ENCODE data around the gene MRPS7. TPM values are rescaled to one million over a fixed set of nuclear protein-coding genes. Genes with fewer than 3 reads are reported as not detected.

Gene MRPS7
- total RNA-seq, 1 experiment from 2014 or later = 101 TPM

DNA sequence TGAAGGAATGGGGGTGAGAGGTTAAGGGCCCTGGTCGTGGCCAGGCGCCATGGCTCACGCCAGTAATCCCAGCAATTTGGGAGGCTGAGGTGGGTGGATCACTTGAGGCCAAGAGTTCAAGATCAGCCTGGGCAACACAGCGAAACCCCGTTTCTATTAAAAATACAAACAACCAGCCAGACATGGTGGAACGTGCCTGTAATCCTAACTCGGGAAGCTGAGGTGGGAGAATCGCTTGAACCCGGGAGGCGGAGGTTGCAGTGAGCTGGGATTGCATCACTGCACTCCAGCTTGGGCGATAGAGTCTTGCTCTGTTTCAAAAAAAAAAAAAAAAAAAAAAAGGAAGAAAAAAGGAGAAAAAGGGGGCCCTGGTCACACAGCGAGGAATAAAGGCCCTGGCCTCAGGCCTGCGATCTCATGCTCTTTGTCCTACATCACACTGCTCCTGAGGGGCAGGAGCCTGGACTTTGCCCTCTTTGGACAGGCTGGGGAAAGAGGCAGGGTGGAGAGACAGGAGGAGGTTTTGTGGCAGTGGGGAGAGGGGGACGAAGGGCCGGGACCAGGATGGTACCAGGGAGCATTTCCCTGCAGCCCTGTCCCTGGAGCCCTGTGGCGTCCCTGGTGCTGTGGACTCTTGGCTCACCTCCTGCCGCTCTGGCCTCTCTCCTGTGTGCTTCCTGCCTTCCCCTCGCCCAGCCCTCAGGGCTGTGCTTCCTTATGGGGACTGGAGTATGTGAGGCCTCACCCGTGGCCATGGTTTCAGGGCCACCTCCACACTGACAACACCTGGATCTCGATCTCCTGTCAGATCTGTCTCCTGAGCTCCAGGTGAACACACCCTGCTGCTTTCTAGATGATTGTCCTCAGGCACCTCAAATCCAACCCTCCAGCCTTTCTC is 47.3 kb downstream of the MRPS7 start:
- DNase-seq (ENCODE audit: low spot score) = no peak

DNA sequence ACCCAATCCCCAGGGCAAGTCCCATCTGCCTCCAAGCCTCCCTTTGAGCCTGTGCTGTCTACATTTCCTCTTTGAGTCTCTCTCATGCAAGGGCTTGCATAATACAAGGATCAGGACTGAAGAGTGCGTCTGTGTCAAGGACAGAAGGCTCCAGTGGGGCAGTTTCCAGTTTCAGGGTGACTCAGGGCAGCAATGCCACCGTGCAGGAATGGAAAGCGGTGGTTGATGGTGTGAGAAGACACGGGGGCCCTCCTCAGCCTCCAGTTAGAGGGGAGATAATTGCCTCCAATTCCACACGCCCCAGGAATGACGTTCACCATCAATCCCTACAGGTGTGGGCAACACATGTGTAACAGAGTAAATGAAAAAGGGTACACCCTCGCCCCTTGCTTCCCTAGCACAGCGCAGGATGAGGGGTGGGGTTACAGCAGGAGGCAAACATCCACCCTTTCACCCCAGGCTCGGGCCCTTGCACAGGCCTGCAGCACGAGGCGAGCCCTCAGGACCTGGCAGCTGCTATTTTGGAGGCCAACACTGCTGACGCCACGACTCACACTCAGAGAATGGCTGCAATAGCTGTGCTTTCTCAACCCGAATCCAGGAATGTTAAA is 52.4 kb downstream of the MRPS7 start:
- no peak for DNase-seq (ENCODE audit: low spot score)

DNA sequence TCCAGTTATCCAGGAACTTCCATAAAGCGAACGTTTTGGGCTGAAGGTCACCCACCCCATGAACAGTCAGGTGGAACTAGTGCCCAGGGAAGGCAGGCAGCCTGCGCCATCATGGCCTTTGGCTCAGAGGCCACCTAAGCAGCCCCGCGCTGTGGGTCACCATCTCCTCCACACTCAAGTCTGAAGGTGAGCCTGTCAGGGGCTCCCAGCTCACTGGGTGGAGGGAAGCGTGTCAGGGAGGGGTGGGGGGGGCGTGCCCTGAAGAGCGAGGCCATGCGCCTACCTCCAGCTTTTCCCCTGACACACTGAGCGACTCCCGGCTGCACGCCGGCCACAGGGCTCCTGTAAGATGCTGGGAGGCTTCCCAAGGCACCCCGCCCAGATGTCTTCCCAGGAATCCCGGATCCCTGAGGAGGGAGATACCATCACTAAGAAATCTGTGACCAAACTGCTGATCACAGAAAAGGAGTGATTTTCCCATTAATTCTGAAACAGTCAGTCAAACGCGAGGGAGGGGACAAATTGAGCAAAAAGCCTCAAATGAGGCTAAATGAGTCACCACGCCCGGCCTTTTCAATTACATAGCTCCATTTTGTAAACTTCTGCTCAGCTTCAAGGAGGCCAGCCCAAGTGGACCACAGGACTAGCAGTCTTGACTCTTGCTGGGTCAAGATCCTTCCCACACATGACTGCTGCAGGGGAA is 54.0 kb downstream of the MRPS7 start:
- peak; percentile 41 for DNase-seq (ENCODE audit: low spot score)

Other genes with a start within 250 kb of the MRPS7 start
- 135 TPM in 2 replicates for gene MRPL58, start 249.2 kb upstream of the MRPS7 start, total RNA-seq (2014; rRNA removed; shearing (Covaris generic))
- 488 and 584 TPM in 2 replicates for gene ATP5PD, start 214.9 kb upstream of the MRPS7 start, total RNA-seq (2014; rRNA removed; shearing (Covaris generic))
- gene KCTD2, start 214.7 kb upstream of the MRPS7 start, total RNA-seq (2014; rRNA removed; shearing (Covaris generic)) = 25.6 and 25.7 TPM in 2 replicates
- 0.10 TPM in 1 of 2 replicates, not detected in the other for gene SLC16A5, start 173.9 kb upstream of the MRPS7 start, total RNA-seq (2014; rRNA removed; shearing (Covaris generic))
- gene ARMC7, start 151.9 kb upstream of the MRPS7 start, total RNA-seq (2014; rRNA removed; shearing (Covaris generic)) = 3.2 and 6.0 TPM in 2 replicates
- 73.6 and 83.9 TPM in 2 replicates for gene NT5C, start 130.1 kb upstream of the MRPS7 start, total RNA-seq (2014; rRNA removed; shearing (Covaris generic))
- gene JPT1, start 107.4 kb upstream of the MRPS7 start, total RNA-seq (2014; rRNA removed; shearing (Covaris generic)) = 626 and 687 TPM in 2 replicates
- gene SUMO2, start 78.9 kb upstream of the MRPS7 start, total RNA-seq (2014; rRNA removed; shearing (Covaris generic)) = 201 and 239 TPM in 2 replicates
- gene NUP85, start 56.2 kb upstream of the MRPS7 start, total RNA-seq (2014; rRNA removed; shearing (Covaris generic)) = 55.6 and 59.1 TPM in 2 replicates
- gene GGA3, start 273 bp upstream of the MRPS7 start, total RNA-seq (2014; rRNA removed; shearing (Covaris generic)) = 12.9 and 15.1 TPM in 2 replicates
- gene MIF4GD, start 9.4 kb downstream of the MRPS7 start, total RNA-seq (2014; rRNA removed; shearing (Covaris generic)) = 34.2 and 43.5 TPM in 2 replicates
- 13.6 and 22.6 TPM in 2 replicates for gene SLC25A19, start 27.6 kb downstream of the MRPS7 start, total RNA-seq (2014; rRNA removed; shearing (Covaris generic))
- 116 and 123 TPM in 2 replicates for gene GRB2, start 143.8 kb downstream of the MRPS7 start, total RNA-seq (2014; rRNA removed; shearing (Covaris generic))
- 49.7 and 53.9 TPM in 2 replicates for gene TMEM94, start 194.8 kb downstream of the MRPS7 start, total RNA-seq (2014; rRNA removed; shearing (Covaris generic))

All from A172 (cell line).